K562 (cell line): ENCODE results near the gene PPIA. TPM values are rescaled to one million over a fixed set of nuclear protein-coding genes. Genes with fewer than 3 reads are reported as not detected.

Experiments
- BCLAF1 ChIP-seq, 2 experiments: fragments of 450-650 bp in 1 of 2; IDR thresholded peaks; 2 replicates each; pipeline ENCODE4 v1.6.1; 2011 to 2017; ENCODE audit warnings: low read depth in 2 of 2, antibody characterized with exemption in 1 of 2, borderline replicate concordance in 1 of 2, low read length in 1 of 2, mild to moderate bottlenecking in 1 of 2, mixed read lengths in 1 of 2; ENCODE audit not compliant: control insufficient read depth in 1 of 2
- CREB1 ChIP-seq, 2 experiments: sonication (generic) in 1 of 2; formaldehyde crosslinking in 1 of 2; IDR thresholded peaks; 2 replicates each; pipeline versions ENCODE4 v1.6.1 to v1.8.0; 2012 to 2022; ENCODE audit warnings: inconsistent platforms in 1 of 2, mild to moderate bottlenecking in 1 of 2, missing genetic modification reagents in 1 of 2, moderate library complexity in 1 of 2
- CREB3 ChIP-seq: fragments of 450-650 bp; conservative IDR thresholded peaks from 2 replicates; pipeline ENCODE4 v1.6.1; 2016; ENCODE audit warnings: missing genetic modification characterization, low read depth, mild to moderate bottlenecking, missing compliant biosample characterization, moderate library complexity
- DEAF1 ChIP-seq: fragments of 450-650 bp; formaldehyde crosslinking; IDR thresholded peaks from 2 replicates; pipeline ENCODE4 v1.4.0; 2020; ENCODE audit warnings: mild to moderate bottlenecking, moderate library complexity
- FOXJ3 ChIP-seq: sonication (generic); formaldehyde crosslinking; IDR thresholded peaks from 2 replicates; pipeline ENCODE4 v1.4.0; 2020; ENCODE audit warnings: mild to moderate bottlenecking, missing genetic modification reagents
- KDM1A ChIP-seq, 2 experiments: fragments of 450-650 bp; IDR thresholded peaks; 2 replicates each; pipeline ENCODE4 v1.6.1; 2016; ENCODE audit warnings: mild to moderate bottlenecking in 2 of 2
- MAFF ChIP-seq: IDR thresholded peaks from 2 replicates; pipeline ENCODE4 v1.6.1; 2012; ENCODE audit warnings: low read length, improper control_type of control experiment
- NFATC3 ChIP-seq: fragments of 450-650 bp; IDR thresholded peaks from 2 replicates; pipeline ENCODE4 v1.6.1; 2017; ENCODE audit warnings: mild to moderate bottlenecking
- NKRF ChIP-seq: fragments of 450-650 bp; IDR thresholded peaks from 2 replicates; pipeline ENCODE4 v1.6.1; 2016; ENCODE audit warnings: borderline replicate concordance
- NRF1 ChIP-seq, 2 experiments: fragments of 450-650 bp; IDR thresholded peaks in 1 of 2; conservative IDR thresholded peaks in 1 of 2; 2 replicates each; pipeline ENCODE4 v1.6.1; 2014; ENCODE audit warnings: mild to moderate bottlenecking in 2 of 2
- TAF15 ChIP-seq: fragments of 200-400 bp; formaldehyde crosslinking; IDR thresholded peaks from 2 replicates; pipeline ENCODE4 v1.6.1; 2017; ENCODE audit warnings: mild to moderate bottlenecking, low read depth, low read length, moderate library complexity
- THAP12 ChIP-seq: fragments of 250-450 bp; sonication (Bioruptor Pico); IDR thresholded peaks from 2 replicates; pipeline ENCODE4 v1.9.0; 2021; ENCODE audit warnings: mild to moderate bottlenecking, inconsistent platforms
- ZNF507 ChIP-seq: conservative IDR thresholded peaks from 2 replicates; pipeline ENCODE4 v1.6.1; 2017; ENCODE audit warnings: missing genetic modification characterization, missing compliant biosample characterization
- ZNF512 ChIP-seq: IDR thresholded peaks from 2 replicates; pipeline ENCODE4 v1.6.1; 2016; ENCODE audit warnings: missing genetic modification characterization, missing compliant biosample characterization
- polyA plus RNA-seq, 8 experiments: library from polyadenylated mRNA; depleted of rRNA in 4 of 8; stranded (reverse) in 5 of 8; unstranded in 3 of 8; fragments of >200 nt; fragmentation: Nextera tagmentation in 2 of 8; fragmentation: Illumina TruSeq in 1 of 8; extraction: Ambion mirVana in 2 of 8; extraction: Trizol in 1 of 8; gene quantifications; 2 replicates each; pipeline versions ENCODE4 v1.2.1 to v1.2.3, GENCODE V29; 2011 to 2014; ENCODE audit warnings: inconsistent platforms in 1 of 8, missing spikeins in 1 of 8
- total RNA-seq, 7 experiments: library from RNA; depleted of rRNA in 6 of 7; stranded (reverse); fragments of >200 nt in 6 of 7; fragmentation: Illumina TruSeq in 2 of 7; extraction: Trizol in 2 of 7; gene quantifications; 2 replicates each; pipeline versions ENCODE4 v1.2.1 to v1.2.3, GENCODE V29; 2011 to 2021; ENCODE audit warnings: low replicate concordance in 1 of 7

The PPIA gene
- total and polyA plus RNA-seq, 9 of the 15 experiments (the other 6 are each of a cell fraction or from before 2014, with no cell fraction given), result 2,583 to 7,504 (median 3,973) TPM

- TF ChIP-seq ZNF512 (tag), result no peak
- no peak for TF ChIP-seq NFATC3
- TF ChIP-seq NKRF, result peak; percentile 52; the same call in 1 of the 2 replicates
- no peak for TF ChIP-seq ZNF507 (tag)
- TF ChIP-seq KDM1A (IDR thresholded peaks at IDR 0.05), result no peak
- no peak for TF ChIP-seq CREB1 (IDR thresholded peaks at IDR 0.05)
- TF ChIP-seq CREB1 (CRISPR knock-in tag; IDR thresholded peaks at IDR 0.05), result no peak
- no peak for TF ChIP-seq FOXJ3 (CRISPR knock-in tag)
- no peak for TF ChIP-seq THAP12 (CRISPR knock-in tag)
- no peak for TF ChIP-seq CREB3
- no peak for TF ChIP-seq DEAF1 (CRISPR knock-in tag)
- no peak for TF ChIP-seq BCLAF1 (IDR thresholded peaks at IDR 0.05; ENCODE audit: borderline replicate concordance in 1 of 2, control insufficient read depth in 1 of 2, low read depth in 2 of 2, low read length in 1 of 2)
- TF ChIP-seq NRF1 (conservative IDR thresholded peaks at IDR 0.05 in 1 of 2, IDR thresholded peaks at IDR 0.05 in 1 of 2), result peak in 1 of 2 experiments; percentile 15; a peak in 1 of 4 replicates
- no peak for TF ChIP-seq TAF15
- no peak for TF ChIP-seq MAFF
Measured at GRCh38 chr7:44767912-44768627, 28.4 kb upstream of the PPIA start (continued).
